HCT116 (cell line): ENCODE data around the gene UBAC2. TPM values are rescaled to one million over a fixed set of nuclear protein-coding genes. Genes with fewer than 3 reads are reported as not detected.

Experiments used
- ATAC-seq: fragments of 200-7000 bp; cut with Tn5 transposase; 2 replicates; pipeline ENCODE4 v1.9.1; 2020; ENCODE audit warnings: mild to moderate bottlenecking, moderate library complexity
- BruUV-seq: library from RNA; stranded (reverse); fragments of 400-500 nt; replicated peaks from 2 replicates; lab custom pipeline; 2021; lab: Mats Ljungman, UMichigan
- CTCF ChIA-PET: fragments of 300-600 bp; sonication (Branson Sonifier 250); formaldehyde crosslinking; loops from one replicate; lab custom pipeline; 2021; ENCODE audit warnings: antibody characterized with exemption; lab: Charles Lee
- POLR2A ChIA-PET: fragments of 300-600, 350-600 bp; sonication (Branson Sonifier 250); formaldehyde crosslinking; loops from one replicate; lab custom pipeline; 2021; ENCODE audit warnings: antibody characterized with exemption; lab: Charles Lee
- RAD21 ChIA-PET, 2 experiments: fragments of 300-600 bp; sonication (Branson Sonifier 250); formaldehyde crosslinking; loops; one replicate each; lab custom pipeline; 2023; ENCODE audit warnings: low total read pairs in 2 of 2; ENCODE audit not compliant: uncharacterized antibody in 2 of 2, unreplicated experiment in 2 of 2, low non-redundant PET in 1 of 2; lab: Charles Lee
- DNase-seq: peaks from one replicate; pipeline ENCODE4 v3.0.0-alpha.2; 2010; ENCODE audit warnings: low read depth, low spot score
- H2AFZ ChIP-seq: fragments of 200-600 bp; shearing (Covaris generic), sonication (generic); 2 replicates; pipeline ENCODE4 v1.6.1; 2017; ENCODE audit warnings: low read depth, mixed run types, mixed read lengths, antibody characterized with exemption, low read length; ENCODE audit not compliant: poor library complexity, severe bottlenecking
- H3K27ac ChIP-seq: 2 replicates; pipeline ENCODE4 v1.5.1; 2012; ENCODE audit warnings: low read depth, low read length
- H3K27me3 ChIP-seq: fragments of 200-600 bp; sonication (generic); 2 replicates; pipeline ENCODE4 v1.6.1; 2016; ENCODE audit warnings: mixed run types, low read length, mixed read lengths; ENCODE audit not compliant: insufficient read depth
- H3K36me3 ChIP-seq, 2 experiments: fragments of 200-500 bp in 1 of 2; fragments of 200-600 bp in 1 of 2; sonication (Bioruptor generic) in 1 of 2; sonication (generic) in 1 of 2; 2 replicates each; pipeline versions ENCODE4 v1.5.1 to v1.6.1; 2014 to 2016; ENCODE audit warnings: low read length in 2 of 2, inconsistent platforms in 1 of 2, mixed read lengths in 1 of 2, mixed run types in 1 of 2; ENCODE audit not compliant: insufficient read depth in 2 of 2, control insufficient read depth in 1 of 2
- H3K4me1 ChIP-seq, 2 experiments: fragments of 200-600 bp in 1 of 2; sonication (generic) in 1 of 2; 2 replicates each; pipeline versions ENCODE4 v1.5.1 to v1.6.1; 2012 to 2017; ENCODE audit warnings: low read length in 2 of 2, inconsistent platforms in 1 of 2, mild to moderate bottlenecking in 1 of 2, mixed read lengths in 1 of 2, mixed run types in 1 of 2, moderate library complexity in 1 of 2; ENCODE audit not compliant: insufficient read depth in 2 of 2, control insufficient read depth in 1 of 2
- H3K4me2 ChIP-seq: fragments of 200-600 bp; sonication (generic); 2 replicates; pipeline ENCODE4 v1.6.1; 2017; ENCODE audit warnings: mixed run types, low read length, mixed read lengths
- H3K4me3 ChIP-seq, 2 experiments: fragments of 200-600 bp in 1 of 2; sonication (generic) in 1 of 2; replicated peaks in 1 of 2; 2 replicates each; pipeline ENCODE4 v1.5.1; 2011 to 2016; ENCODE audit warnings: low read length in 2 of 2, control low read depth in 1 of 2, low read depth in 1 of 2, mild to moderate bottlenecking in 1 of 2, mixed read lengths in 1 of 2, mixed run types in 1 of 2
- H3K79me2 ChIP-seq: fragments of 200-600 bp; sonication (generic); 2 replicates; pipeline ENCODE4 v1.6.1; 2017; ENCODE audit warnings: mild to moderate bottlenecking, mixed run types, low read length, moderate library complexity, mixed read lengths; ENCODE audit not compliant: insufficient read depth
- H3K9ac ChIP-seq: fragments of 200-600 bp; sonication (generic); 2 replicates; pipeline ENCODE4 v1.6.1; 2016; ENCODE audit warnings: low read length, mixed read lengths
- H3K9me2 ChIP-seq: fragments of 200-600 bp; sonication (generic), shearing (Covaris generic); 2 replicates; pipeline ENCODE4 v1.6.1; 2017; ENCODE audit warnings: mixed run types, mild to moderate bottlenecking, moderate library complexity; ENCODE audit not compliant: insufficient read depth
- H3K9me3 ChIP-seq, 2 experiments: fragments of 200-500 bp in 1 of 2; fragments of 200-600 bp in 1 of 2; sonication (Bioruptor generic) in 1 of 2; sonication (generic) in 1 of 2; 2 replicates each; pipeline ENCODE4 v1.6.1; 2014 to 2017; ENCODE audit warnings: low read length in 2 of 2, mixed read lengths in 2 of 2, inconsistent platforms in 1 of 2, low read depth in 1 of 2, mild to moderate bottlenecking in 1 of 2, mixed run types in 1 of 2, moderate library complexity in 1 of 2; ENCODE audit not compliant: control insufficient read depth in 1 of 2, insufficient read depth in 1 of 2
- H4K20me1 ChIP-seq: fragments of 200-600 bp; sonication (generic), shearing (Covaris generic); 2 replicates; pipeline ENCODE4 v1.6.1; 2017; ENCODE audit warnings: mixed run types, mild to moderate bottlenecking, moderate library complexity; ENCODE audit not compliant: insufficient read depth
- ATF3 ChIP-seq: IDR thresholded peaks from 2 replicates; pipeline ENCODE4 v1.6.1; 2012
- CBX3 ChIP-seq: IDR thresholded peaks from 2 replicates; pipeline ENCODE4 v1.6.1; 2012; ENCODE audit warnings: low read depth
- CEBPB ChIP-seq: IDR thresholded peaks from 2 replicates; pipeline ENCODE4 v1.6.1; 2012; ENCODE audit warnings: low read depth
- CTCF ChIP-seq, 3 experiments: fragments of 200-600 bp in 1 of 3; sonication (generic) in 1 of 3; IDR thresholded peaks in 2 of 3; conservative IDR thresholded peaks in 1 of 3; 2 replicates each; pipeline ENCODE4 v1.5.1; 2012 to 2017; ENCODE audit warnings: low read depth in 2 of 3, low read length in 2 of 3, antibody characterized with exemption in 1 of 3, borderline replicate concordance in 1 of 3, control low read depth in 1 of 3, mild to moderate bottlenecking in 1 of 3, mixed read lengths in 1 of 3, mixed run types in 1 of 3, moderate library complexity in 1 of 3; ENCODE audit not compliant: insufficient read depth in 1 of 3
- EGR1 ChIP-seq: IDR thresholded peaks from 2 replicates; pipeline ENCODE4 v1.6.1; 2012; ENCODE audit warnings: low read depth
- EZH2 ChIP-seq: fragments of 200-600 bp; sonication (generic); IDR thresholded peaks from 2 replicates; pipeline ENCODE4 v1.6.1; 2017; ENCODE audit warnings: antibody characterized with exemption, mixed run types
- JUND ChIP-seq: IDR thresholded peaks from 2 replicates; pipeline ENCODE4 v1.6.1; 2012
- MAX ChIP-seq: IDR thresholded peaks from 2 replicates; pipeline ENCODE4 v1.6.1; 2012
- POLR2A ChIP-seq: IDR thresholded peaks from 2 replicates; pipeline ENCODE4 v1.7.0; 2011; ENCODE audit warnings: borderline replicate concordance; ENCODE audit not compliant: insufficient read depth, insufficient read length; ENCODE audit errors: extremely low read depth
- POLR2AphosphoS5 ChIP-seq: IDR thresholded peaks from 2 replicates; pipeline ENCODE4 v1.6.1; 2011; ENCODE audit warnings: mild to moderate bottlenecking, low read depth, low read length, moderate library complexity
- RAD21 ChIP-seq: IDR thresholded peaks from 2 replicates; pipeline ENCODE4 v1.6.1; 2012; ENCODE audit warnings: low read depth, mild to moderate bottlenecking
- REST ChIP-seq: IDR thresholded peaks from 2 replicates; pipeline ENCODE4 v1.6.1; 2012; ENCODE audit warnings: low read depth
- SP1 ChIP-seq: IDR thresholded peaks from 2 replicates; pipeline ENCODE4 v1.6.1; 2012; ENCODE audit warnings: low read depth
- TCF7L2 ChIP-seq: IDR thresholded peaks from 2 replicates; pipeline ENCODE4 v1.7.0; 2011; ENCODE audit warnings: borderline replicate concordance, inconsistent platforms; ENCODE audit not compliant: insufficient read depth, insufficient read length; ENCODE audit errors: extremely low read depth
- YY1 ChIP-seq: IDR thresholded peaks from 2 replicates; pipeline ENCODE4 v1.6.1; 2011; ENCODE audit warnings: low read length, low read depth, moderate library complexity, mild to moderate bottlenecking; ENCODE audit not compliant: insufficient replicate concordance; ENCODE audit errors: extremely low read depth
- ZBTB33 ChIP-seq: IDR thresholded peaks from 2 replicates; pipeline ENCODE4 v1.6.1; 2011; ENCODE audit warnings: mild to moderate bottlenecking, low read length, moderate library complexity; ENCODE audit not compliant: insufficient replicate concordance; ENCODE audit errors: extremely low read depth
- ZFX ChIP-seq: fragments of 450-650 bp; IDR thresholded peaks from 2 replicates; pipeline ENCODE4 v1.6.1; 2017
- intact Hi-C: fragments of 100-400 bp; cut with micrococcal nuclease; formaldehyde crosslinking; loops from 2 replicates; pipeline ENCODE4 v1.10.0; 2022
- total RNA-seq: library from RNA; stranded (reverse); gene quantifications from one replicate; pipeline ENCODE4 v1.2.1, GENCODE V29; 2021; ENCODE audit not compliant: unreplicated experiment

The UBAC2 gene
- total RNA-seq, 1 experiment from 2014 or later, result 67.4 TPM

- peaks cover 0 to 4% of the 10 kb centered on the region in 2 experiments; a peak in 1 of 4 replicates for H3K4me1 ChIP-seq
- H3K9me3 ChIP-seq, result no peaks in the 10 kb centered on the region
- CTCF ChIA-PET, result interaction anchor here (0.8 to 6.7 kb wide), 11 partner anchors 18 to 176 kb away, joined by 3 to 90 read pairs (median 4); partner anchors contain the start of gene UBAC2
- 0 out of 4 replicates have a peak, but pooled peaks cover 0 to 4% of the 10 kb centered on the region in 2 experiments for H3K36me3 ChIP-seq
- H3K4me3 ChIP-seq, result no peak overlapping the region
- no peaks in the 10 kb centered on the region for H3K27me3 ChIP-seq
- BruUV-seq, result no TSS peak
- H3K79me2 ChIP-seq, result peaks cover 33% of the 10 kb centered on the region
- intact Hi-C loops, result no loop called here
- no peak for ATAC-seq
- RAD21 ChIA-PET, result interaction anchor here in 1 of 2 experiments (1.5 kb wide), 1 partner anchor 167 kb away, joined by 6 read pairs; no protein-coding TSS in a partner anchor
- TF ChIP-seq ZBTB33 (no peak), CEBPB (no peak), JUND (no peak), TCF7L2 (no peak), EZH2 (no peak), RAD21 (no peak), CTCF (IDR thresholded peaks at IDR 0.05 in 2 of 3, conservative IDR thresholded peaks at IDR 0.05 in 1 of 3; ENCODE audit: borderline replicate concordance in 1 of 3, insufficient read depth in 1 of 3, low read depth in 2 of 3, low read length in 2 of 3) (no peak), YY1 (no peak), CBX3 (no peak), EGR1 (no peak), ZFX (no peak), REST (no peak), ATF3 (no peak), MAX (no peak), SP1 (no peak), POLR2A (no peak), POLR2AphosphoS5 (no peak)
- no peak overlapping the region for H2AFZ ChIP-seq
- H3K27ac ChIP-seq, result no peak overlapping the region
- DNase-seq, result no peak
- no peaks in the 10 kb centered on the region for H3K9me2 ChIP-seq
- H4K20me1 ChIP-seq, result no peaks in the 10 kb centered on the region
- no peak overlapping the region for H3K4me2 ChIP-seq
- POLR2A ChIA-PET, result interaction anchor here (1.0 kb wide), 1 partner anchor 69 kb away, joined by 3 read pairs; the partner anchor contains the start of gene UBAC2
- no peak overlapping the region for H3K9ac ChIP-seq
Observed at GRCh38 chr13:99270518-99270917, 69.9 kb downstream of the UBAC2 start.
